ENCODE results near the gene BFSP2.

Gene BFSP2

GRCh38 chr3:133474817-133475216, 75.0 kb downstream of the BFSP2 start:
- Histone ChIP-seq H3F3A (ENCODE audit: insufficient read depth, low read length) (peaks cover 17% of the 10 kb centered on the region), H3K9ac (ENCODE audit: low read length) (peak overlapping the region; percentile 61), H4K20me1 (ENCODE audit: insufficient read depth, low read length) (no peaks in the 10 kb centered on the region), H3K9me2 (ENCODE audit: low read depth, low read length) (no peaks in the 10 kb centered on the region), H3K36me3 (ENCODE audit: insufficient read depth, low read length) (0 out of 2 replicates have a peak, but pooled peaks cover 9% of the 10 kb centered on the region), H3K9me3 (ENCODE audit: low read length) (no peaks in the 10 kb centered on the region), H3K79me2 (ENCODE audit: insufficient read depth, low read length) (peaks cover 13% of the 10 kb centered on the region; the same call in 1 of the 2 replicates), H3K27me3 (ENCODE audit: insufficient read depth, low read length) (no peaks in the 10 kb centered on the region), H3K4me2 (ENCODE audit: low read length) (peak overlapping the region; percentile 72), H3K4me1 (ENCODE audit: insufficient read depth, low read length, severe bottlenecking) (peaks cover 83% of the 10 kb centered on the region), H3K27ac (ENCODE audit: low read depth, low read length, poor library complexity, severe bottlenecking) (peak overlapping the region; percentile 98), H3K4me3 (ENCODE audit: low read depth, low read length, poor library complexity, severe bottlenecking) (peak overlapping the region; percentile 48), H2AFZ (ENCODE audit: low read length) (no peak overlapping the region)
- TF ChIP-seq CTCF (IDR thresholded peaks at IDR 0.05; ENCODE audit: low read length) = no peak
- no peak for TF ChIP-seq EZH2 (IDR thresholded peaks at IDR 0.05; ENCODE audit: borderline replicate concordance, low read length)

GRCh38 chr3:133475245-133476010, 75.6 kb downstream of the BFSP2 start:
- Histone ChIP-seq H3F3A (ENCODE audit: insufficient read depth, low read length) (peaks cover 17% of the 10 kb centered on the region), H3K36me3 (ENCODE audit: insufficient read depth, low read length) (0 out of 2 replicates have a peak, but pooled peaks cover 9% of the 10 kb centered on the region), H3K27ac (ENCODE audit: low read depth, low read length, poor library complexity, severe bottlenecking) (peak overlapping the region; percentile 98), H4K20me1 (ENCODE audit: insufficient read depth, low read length) (no peaks in the 10 kb centered on the region), H3K9me3 (ENCODE audit: low read length) (no peaks in the 10 kb centered on the region), H3K79me2 (ENCODE audit: insufficient read depth, low read length) (peaks cover 13% of the 10 kb centered on the region; the same call in 1 of the 2 replicates), H3K9me2 (ENCODE audit: low read depth, low read length) (no peaks in the 10 kb centered on the region), H2AFZ (ENCODE audit: low read length) (no peak overlapping the region), H3K4me1 (ENCODE audit: insufficient read depth, low read length, severe bottlenecking) (peaks cover 83% of the 10 kb centered on the region), H3K9ac (ENCODE audit: low read length) (peak overlapping the region; percentile 61), H3K27me3 (ENCODE audit: insufficient read depth, low read length) (no peaks in the 10 kb centered on the region), H3K4me2 (ENCODE audit: low read length) (peak overlapping the region; percentile 72), H3K4me3 (ENCODE audit: low read depth, low read length, poor library complexity, severe bottlenecking) (peak overlapping the region; percentile 48)
- TF ChIP-seq CTCF (IDR thresholded peaks at IDR 0.05; ENCODE audit: low read length) (no peak), EZH2 (IDR thresholded peaks at IDR 0.05; ENCODE audit: borderline replicate concordance, low read length) (no peak)

- H2AFZ ChIP-seq (ENCODE audit: low read length) = no peak overlapping the region
- H3K27ac ChIP-seq (ENCODE audit: low read depth, low read length, poor library complexity, severe bottlenecking) = peak overlapping the region; percentile 98
- peaks cover 13% of the 10 kb centered on the region; the same call in 1 of the 2 replicates for H3K79me2 ChIP-seq (ENCODE audit: insufficient read depth, low read length)
- H3K9me3 ChIP-seq (ENCODE audit: low read length) = no peaks in the 10 kb centered on the region
- no peaks in the 10 kb centered on the region for H3K27me3 ChIP-seq (ENCODE audit: insufficient read depth, low read length)
- H3K9ac ChIP-seq (ENCODE audit: low read length) = peak overlapping the region; percentile 61
- peak overlapping the region; percentile 72 for H3K4me2 ChIP-seq (ENCODE audit: low read length)
- no peaks in the 10 kb centered on the region for H4K20me1 ChIP-seq (ENCODE audit: insufficient read depth, low read length)
- TF ChIP-seq EZH2 (IDR thresholded peaks at IDR 0.05; ENCODE audit: borderline replicate concordance, low read length) (no peak), CTCF (IDR thresholded peaks at IDR 0.05; ENCODE audit: low read length) (no peak)
- peak overlapping the region; percentile 48 for H3K4me3 ChIP-seq (ENCODE audit: low read depth, low read length, poor library complexity, severe bottlenecking)
- H3K9me2 ChIP-seq (ENCODE audit: low read depth, low read length) = no peaks in the 10 kb centered on the region
- peaks cover 17% of the 10 kb centered on the region for H3F3A ChIP-seq (ENCODE audit: insufficient read depth, low read length)
- H3K36me3 ChIP-seq (ENCODE audit: insufficient read depth, low read length) = no peaks in the 10 kb centered on the region
- peaks cover 83% of the 10 kb centered on the region for H3K4me1 ChIP-seq (ENCODE audit: insufficient read depth, low read length, severe bottlenecking)
These were observed 77.1 kb downstream of the BFSP2 start for GRCh38 chr3:133476971-133477375.
